Peyer's patch (tissue), 4 donors: ENCODE results near the gene JADE2.

ENCODE experiments used
- CTCF ChIP-seq, 6 experiments: fragments of 450-650 bp in 4 of 6; fragments of 200-600 bp in 2 of 6; sonication (generic) in 1 of 6; IDR thresholded peaks; one replicate each; pipeline ENCODE4 v1.5.1; 2017 to 2019; ENCODE audit warnings: antibody characterized with exemption in 6 of 6, mild to moderate bottlenecking in 3 of 6, moderate library complexity in 1 of 6
- POLR2A ChIP-seq, 2 donors: fragments of 450-650 bp; IDR thresholded peaks; one replicate each; pipeline ENCODE4 v1.5.1; 2017; ENCODE audit warnings: antibody characterized with exemption in 2 of 2, mild to moderate bottlenecking in 2 of 2, moderate library complexity in 2 of 2

- TF ChIP-seq CTCF (IDR thresholded peaks at IDR 0.05) (no peak), POLR2A (IDR thresholded peaks at IDR 0.05) (no peak)
Observed at GRCh38 chr5:134503937-134504437, 21.5 kb upstream of the JADE2 start.
